ENCODE results near the gene CORIN. TPM values are rescaled to one million over a fixed set of nuclear protein-coding genes. Genes with fewer than 3 reads are reported as not detected.

The CORIN gene
- polyA plus RNA-seq, 1 of the 3 experiments (the other 2 are of a cell fraction) = 1.1 TPM

DNA sequence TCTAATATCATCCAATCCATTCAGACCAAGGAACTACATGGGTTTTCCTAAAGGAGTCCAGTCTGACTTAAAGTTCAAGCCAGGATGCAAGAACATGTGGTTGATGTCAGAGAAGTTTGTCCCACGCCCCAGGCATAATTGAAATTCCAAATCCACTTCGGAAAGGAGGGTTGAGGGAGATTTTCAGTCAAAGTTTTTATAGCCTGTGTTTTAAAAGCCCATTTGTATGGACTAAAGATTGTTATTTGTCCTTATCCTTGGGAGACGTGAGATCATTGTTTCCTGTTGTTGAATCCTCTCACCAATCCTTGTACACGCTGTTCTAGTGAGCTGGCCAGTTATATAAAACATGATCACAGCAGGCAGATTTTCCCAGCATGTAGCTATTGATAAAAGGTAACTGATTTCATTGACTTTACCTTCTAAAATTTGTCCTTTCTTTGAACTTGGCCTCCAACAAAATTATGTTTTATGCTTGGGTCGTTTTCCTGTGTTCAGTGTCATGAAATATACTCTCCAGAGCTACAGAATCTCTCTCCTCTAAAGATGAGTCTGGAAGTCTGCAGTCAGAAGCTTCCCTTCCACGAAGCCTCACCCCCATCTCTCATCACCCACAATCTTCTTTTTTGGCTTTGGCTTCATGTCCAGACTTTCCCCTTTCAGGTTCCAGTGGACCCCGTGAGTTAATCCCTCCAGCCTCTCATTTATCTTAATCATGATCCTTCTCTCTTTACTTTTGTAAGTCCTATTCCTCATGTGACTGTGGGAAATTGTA, 259.9 kb downstream of the CORIN start:
- no peaks in the 10 kb centered on the region for H3K9me2 ChIP-seq
- no peak overlapping the region for H3K27ac ChIP-seq (ENCODE audit: low read depth in 2 of 2, low read length in 1 of 2)
- no peaks in the 10 kb centered on the region for H3K79me2 ChIP-seq (ENCODE audit: insufficient read depth)
- no peak overlapping the region for H3K4me3 ChIP-seq (ENCODE audit: low read depth in 2 of 2, low read length in 1 of 2)
- ChIA-PET CTCF (interaction anchor here (1.1 to 1.5 kb wide), 2 partner anchors 14 to 356 kb away, joined by 3 to 4 read pairs; no protein-coding TSS in a partner anchor), POLR2A (no interaction called here)
- no peaks in the 10 kb centered on the region for H3K4me1 ChIP-seq (ENCODE audit: control insufficient read depth in 1 of 2, insufficient read depth in 2 of 2, low read depth in 1 of 2, low read length in 1 of 2)
- no peak overlapping the region for H3K4me2 ChIP-seq
- 84% methylated on average over 7 of the region's 7 CpGs for WGBS (ENCODE audit: low lambda C conversion rate)
- H3F3A ChIP-seq (replicated peaks; ENCODE audit: insufficient read depth) = no peaks in the 10 kb centered on the region
- peaks cover 36 to 59% of the 10 kb centered on the region in 2 experiments for H3K36me3 ChIP-seq (replicated peaks in 1 of 2; ENCODE audit: control insufficient read depth in 1 of 2, insufficient read depth in 2 of 2, low read length in 1 of 2)
- no peak for DNase-seq
- no peak overlapping the region for H3K9ac ChIP-seq
- H3K27me3 ChIP-seq (ENCODE audit: insufficient read depth) = no peaks in the 10 kb centered on the region
- no peak for TF ChIP-seq MEF2A (IDR thresholded peaks at IDR 0.05; ENCODE audit: borderline replicate concordance, low read depth)
- TF ChIP-seq ELF1 (IDR thresholded peaks at IDR 0.05) = no peak
- TF ChIP-seq TCF12 (IDR thresholded peaks at IDR 0.05) = no peak
- no peak for TF ChIP-seq GABPA (IDR thresholded peaks at IDR 0.05; ENCODE audit: low read depth)
- no peak overlapping the region for H2AFZ ChIP-seq (ENCODE audit: low read depth)
- no peaks in the 10 kb centered on the region for H4K20me1 ChIP-seq (ENCODE audit: insufficient read depth)
- H3K9me3 ChIP-seq = no peaks in the 10 kb centered on the region

DNA sequence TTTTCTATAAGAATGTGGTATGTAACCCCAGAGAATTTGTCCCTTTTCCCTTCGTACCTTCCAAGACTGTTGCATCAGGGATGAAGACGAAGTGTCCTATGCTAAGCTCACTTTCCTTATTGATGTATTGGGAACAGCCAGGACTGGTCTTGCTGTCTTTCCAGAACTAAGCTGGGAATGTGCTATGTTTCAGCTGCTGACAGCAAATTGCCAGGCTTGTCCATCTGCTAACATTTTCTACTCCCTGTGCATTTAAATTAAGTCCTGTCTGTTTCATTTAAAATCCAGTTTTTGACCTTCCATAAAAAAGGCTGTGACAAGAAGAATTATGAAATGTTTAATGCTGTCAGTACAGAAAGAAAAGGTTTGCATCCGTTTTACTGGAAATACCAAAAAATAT, 264.9 kb downstream of the CORIN start:
- no peaks in the 10 kb centered on the region for H4K20me1 ChIP-seq (ENCODE audit: insufficient read depth)
- H3K9me3 ChIP-seq = no peaks in the 10 kb centered on the region
- H3K79me2 ChIP-seq (ENCODE audit: insufficient read depth) = no peaks in the 10 kb centered on the region
- no peak for DNase-seq
- CTCF ChIA-PET = interaction anchor here (0.8 to 1.9 kb wide), 4 partner anchors 9 to 450 kb away, joined by 3 to 5 read pairs (median 3); no protein-coding TSS in a partner anchor
- H3K9ac ChIP-seq = no peak overlapping the region
- H3K4me3 ChIP-seq (ENCODE audit: low read depth in 2 of 2, low read length in 1 of 2) = no peak overlapping the region
- H3K4me2 ChIP-seq = no peak overlapping the region
- peaks cover 31 to 47% of the 10 kb centered on the region in 2 experiments for H3K36me3 ChIP-seq (replicated peaks in 1 of 2; ENCODE audit: control insufficient read depth in 1 of 2, insufficient read depth in 2 of 2, low read length in 1 of 2)
- no peak for TF ChIP-seq FOXM1 (IDR thresholded peaks at IDR 0.05; ENCODE audit: low read depth)
- no peak for TF ChIP-seq SMC3 (IDR thresholded peaks at IDR 0.05; ENCODE audit: low read depth, low read length)
- no peak for TF ChIP-seq TCF12 (IDR thresholded peaks at IDR 0.05)
- TF ChIP-seq, protein P1, sequence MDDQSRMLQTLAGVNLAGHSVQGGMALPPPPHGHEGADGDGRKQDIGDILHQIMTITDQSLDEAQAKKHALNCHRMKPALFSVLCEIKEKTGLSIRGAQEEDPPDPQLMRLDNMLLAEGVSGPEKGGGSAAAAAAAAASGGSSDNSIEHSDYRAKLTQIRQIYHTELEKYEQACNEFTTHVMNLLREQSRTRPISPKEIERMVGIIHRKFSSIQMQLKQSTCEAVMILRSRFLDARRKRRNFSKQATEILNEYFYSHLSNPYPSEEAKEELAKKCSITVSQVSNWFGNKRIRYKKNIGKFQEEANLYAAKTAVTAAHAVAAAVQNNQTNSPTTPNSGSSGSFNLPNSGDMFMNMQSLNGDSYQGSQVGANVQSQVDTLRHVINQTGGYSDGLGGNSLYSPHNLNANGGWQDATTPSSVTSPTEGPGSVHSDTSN (IDR thresholded peaks at IDR 0.05) = no peak
- TF ChIP-seq, protein P2, sequence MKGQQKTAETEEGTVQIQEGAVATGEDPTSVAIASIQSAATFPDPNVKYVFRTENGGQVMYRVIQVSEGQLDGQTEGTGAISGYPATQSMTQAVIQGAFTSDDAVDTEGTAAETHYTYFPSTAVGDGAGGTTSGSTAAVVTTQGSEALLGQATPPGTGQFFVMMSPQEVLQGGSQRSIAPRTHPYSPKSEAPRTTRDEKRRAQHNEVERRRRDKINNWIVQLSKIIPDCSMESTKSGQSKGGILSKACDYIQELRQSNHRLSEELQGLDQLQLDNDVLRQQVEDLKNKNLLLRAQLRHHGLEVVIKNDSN (IDR thresholded peaks at IDR 0.05; ENCODE audit: borderline replicate concordance, low read depth) = no peak
- TF ChIP-seq MXI1 (IDR thresholded peaks at IDR 0.05; ENCODE audit: low read depth, low read length) = no peak
- no peak for TF ChIP-seq EP300 (IDR thresholded peaks at IDR 0.05; ENCODE audit: borderline replicate concordance in 1 of 2, low read depth in 1 of 2, low read length in 1 of 2)
- TF ChIP-seq POLR2AphosphoS5 (IDR thresholded peaks at IDR 0.05; ENCODE audit: low read depth, low read length) = no peak
- no peak for TF ChIP-seq YY1 (IDR thresholded peaks at IDR 0.05; ENCODE audit: low read depth)
- no peak for TF ChIP-seq NRF1 (IDR thresholded peaks at IDR 0.05; ENCODE audit: low read depth, low read length)
- TF ChIP-seq, protein P3, sequence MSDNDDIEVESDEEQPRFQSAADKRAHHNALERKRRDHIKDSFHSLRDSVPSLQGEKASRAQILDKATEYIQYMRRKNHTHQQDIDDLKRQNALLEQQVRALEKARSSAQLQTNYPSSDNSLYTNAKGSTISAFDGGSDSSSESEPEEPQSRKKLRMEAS (IDR thresholded peaks at IDR 0.05; ENCODE audit: low read depth) = no peak
- H3F3A ChIP-seq (replicated peaks; ENCODE audit: insufficient read depth) = no peaks in the 10 kb centered on the region
- 95% methylated on average over 3 of the region's 3 CpGs for WGBS (ENCODE audit: low lambda C conversion rate)
- H3K9me2 ChIP-seq = no peaks in the 10 kb centered on the region
- H3K27ac ChIP-seq (ENCODE audit: low read depth in 2 of 2, low read length in 1 of 2) = no peak overlapping the region
- H2AFZ ChIP-seq (ENCODE audit: low read depth) = no peak overlapping the region
- POLR2A ChIA-PET = interaction anchor here (0.6 kb wide), 1 partner anchor 110 kb away, joined by 3 read pairs; the partner anchor contains the start of gene COMMD8
- H3K4me1 ChIP-seq (ENCODE audit: control insufficient read depth in 1 of 2, insufficient read depth in 2 of 2, low read depth in 1 of 2, low read length in 1 of 2) = no peaks in the 10 kb centered on the region
- H3K27me3 ChIP-seq (ENCODE audit: insufficient read depth) = no peaks in the 10 kb centered on the region

Measured in SK-N-SH (cell line).